ENCODE data around the gene POLD2.

DNA sequence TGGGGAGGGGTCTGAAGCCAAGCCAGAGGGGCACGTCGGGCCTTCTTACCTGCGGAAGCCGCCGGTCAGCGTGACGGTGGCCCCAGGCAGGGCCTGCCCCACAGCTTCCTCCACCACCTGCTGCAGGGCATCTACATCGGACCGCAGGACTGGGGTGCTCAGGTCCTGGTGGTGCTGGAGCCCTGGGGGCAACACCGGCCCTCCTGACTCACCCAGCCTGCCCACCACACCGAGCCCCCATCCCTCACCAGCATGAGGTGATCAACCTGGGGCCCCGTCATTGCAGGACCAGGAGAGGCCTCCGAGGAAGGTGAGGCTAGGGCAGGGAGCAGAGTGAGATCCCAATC, 49.0 kb downstream of the POLD2 start:
- TF ChIP-seq NFE2L2 (IDR thresholded peaks at IDR 0.05; ENCODE audit: low read depth, low read length), result no peak
- no peak for TF ChIP-seq MXI1 (IDR thresholded peaks at IDR 0.05; ENCODE audit: borderline replicate concordance, low read depth, low read length)
- no peak for TF ChIP-seq POLR2A (IDR thresholded peaks at IDR 0.05; ENCODE audit: low read depth, low read length)
- TF ChIP-seq CTCF (conservative IDR thresholded peaks at IDR 0.05; ENCODE audit: low read depth, low read length), result no peak
- TF ChIP-seq, protein P1, sequence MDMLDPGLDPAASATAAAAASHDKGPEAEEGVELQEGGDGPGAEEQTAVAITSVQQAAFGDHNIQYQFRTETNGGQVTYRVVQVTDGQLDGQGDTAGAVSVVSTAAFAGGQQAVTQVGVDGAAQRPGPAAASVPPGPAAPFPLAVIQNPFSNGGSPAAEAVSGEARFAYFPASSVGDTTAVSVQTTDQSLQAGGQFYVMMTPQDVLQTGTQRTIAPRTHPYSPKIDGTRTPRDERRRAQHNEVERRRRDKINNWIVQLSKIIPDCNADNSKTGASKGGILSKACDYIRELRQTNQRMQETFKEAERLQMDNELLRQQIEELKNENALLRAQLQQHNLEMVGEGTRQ (IDR thresholded peaks at IDR 0.05; ENCODE audit: low read depth, low read length), result no peak
- no peak for TF ChIP-seq RFX5 (IDR thresholded peaks at IDR 0.05; ENCODE audit: low read depth, low read length)
- no peak for TF ChIP-seq RAD21 (IDR thresholded peaks at IDR 0.05; ENCODE audit: low read length)
